ENCODE measurements around the gene GNAZ.

GNAZ gene

DNA sequence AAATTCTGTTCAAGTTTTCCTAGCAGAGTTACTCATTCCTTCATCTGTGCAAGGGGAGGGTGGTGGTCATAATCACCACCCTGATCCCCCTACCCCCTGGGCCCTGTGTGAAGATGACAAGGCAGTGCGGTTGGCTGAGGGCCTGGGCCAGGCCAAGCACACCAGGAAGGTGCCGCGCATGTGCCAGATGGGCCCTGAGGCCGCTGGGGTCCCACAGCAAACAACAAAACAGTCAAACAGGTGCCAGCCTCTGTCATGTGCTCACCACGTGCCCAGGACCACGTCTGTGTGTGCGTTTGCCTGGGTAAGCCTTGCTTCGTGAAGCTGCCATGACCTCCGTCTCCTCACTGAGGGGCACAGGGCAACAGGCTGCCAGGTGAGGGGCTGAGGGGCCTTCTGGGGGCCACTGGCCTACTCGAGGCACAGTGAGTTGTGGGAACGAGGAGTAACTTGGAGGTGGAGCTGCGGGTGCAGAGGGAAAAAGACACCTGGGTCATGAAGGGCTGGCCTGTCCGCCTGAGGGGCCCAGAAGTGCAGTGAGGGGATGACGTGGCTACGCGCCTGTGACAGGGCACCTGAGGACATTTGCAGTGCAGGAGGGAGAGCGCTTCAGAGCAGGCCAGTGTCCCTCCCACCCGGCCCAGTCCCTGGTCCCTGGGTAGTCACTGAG lies 45.6 kb downstream of the GNAZ start:
- H3K27ac ChIP-seq: no peak overlapping the region
- H3K27me3 ChIP-seq: no peaks in the 10 kb centered on the region
- TF ChIP-seq CTCF (IDR thresholded peaks at IDR 0.05): no peak
- H3K4me1 ChIP-seq (ENCODE audit: control insufficient read depth in 1 of 2, insufficient read depth in 1 of 2, low read depth in 1 of 2, low read length in 1 of 2): no peaks in the 10 kb centered on the region
- no peak overlapping the region for H3K4me3 ChIP-seq (ENCODE audit: low read depth in 1 of 2, low read length in 1 of 2)
- H3K9me3 ChIP-seq: no peaks in the 10 kb centered on the region
- H3K36me3 ChIP-seq: no peaks in the 10 kb centered on the region

DNA sequence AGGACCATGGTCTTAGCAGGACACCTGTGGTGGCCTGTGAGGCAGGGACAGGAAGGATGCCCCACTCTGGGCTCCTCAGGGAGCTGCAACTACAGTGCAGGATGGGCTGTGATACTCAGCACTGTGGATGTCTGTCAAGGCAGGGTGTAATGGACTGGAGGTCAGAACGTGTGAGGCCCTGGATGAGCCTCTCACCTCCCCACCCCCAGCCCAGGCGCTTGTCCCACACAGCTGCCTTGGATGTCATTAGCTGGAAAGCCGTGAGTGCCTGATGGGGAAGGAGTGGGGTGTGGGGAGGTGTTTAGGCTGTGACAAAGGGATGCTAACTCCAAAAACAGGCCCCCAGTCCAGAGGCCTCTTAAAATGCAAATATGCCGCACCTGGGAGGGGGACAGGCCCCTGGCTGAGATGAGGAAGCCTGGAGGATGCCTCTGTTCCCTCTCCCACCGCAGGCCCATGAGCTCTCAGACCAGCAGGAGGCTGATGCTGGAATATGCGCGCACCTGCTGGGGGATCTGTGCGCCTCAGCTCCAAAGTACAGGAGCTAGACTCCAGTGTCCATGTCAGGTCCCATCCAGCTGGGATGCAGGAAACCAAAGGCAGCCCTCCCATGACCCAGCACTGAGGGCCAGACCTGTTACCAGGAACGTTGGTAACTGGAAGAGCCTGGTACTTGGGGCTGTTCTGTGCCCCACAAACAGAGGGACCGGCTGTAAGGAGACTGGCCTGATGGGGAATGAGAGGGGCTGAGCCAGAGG lies 46.4 kb downstream of the GNAZ start:
- Histone ChIP-seq H3K27me3 (no peaks in the 10 kb centered on the region), H3K27ac (no peak overlapping the region), H3K36me3 (no peaks in the 10 kb centered on the region), H3K4me1 (ENCODE audit: control insufficient read depth in 1 of 2, insufficient read depth in 1 of 2, low read depth in 1 of 2, low read length in 1 of 2) (no peaks in the 10 kb centered on the region), H3K4me3 (ENCODE audit: low read depth in 1 of 2, low read length in 1 of 2) (no peak overlapping the region), H3K9me3 (no peaks in the 10 kb centered on the region)
- no peak for TF ChIP-seq CTCF (IDR thresholded peaks at IDR 0.05)

GRCh38 chr22:23117275-23117674 lies 47.0 kb downstream of the GNAZ start:
- no peak overlapping the region for H3K4me3 ChIP-seq (ENCODE audit: low read depth in 1 of 2, low read length in 1 of 2)
- H3K9me3 ChIP-seq: no peaks in the 10 kb centered on the region
- no peak for TF ChIP-seq CTCF (IDR thresholded peaks at IDR 0.05)
- no peak overlapping the region for H3K27ac ChIP-seq
- no peaks in the 10 kb centered on the region for H3K27me3 ChIP-seq
- no peaks in the 10 kb centered on the region for H3K4me1 ChIP-seq (ENCODE audit: control insufficient read depth in 1 of 2, insufficient read depth in 1 of 2, low read depth in 1 of 2, low read length in 1 of 2)
- no peaks in the 10 kb centered on the region for H3K36me3 ChIP-seq

- Histone ChIP-seq H3K9me3 (no peaks in the 10 kb centered on the region), H3K36me3 (no peaks in the 10 kb centered on the region), H3K4me1 (ENCODE audit: control insufficient read depth in 1 of 2, insufficient read depth in 1 of 2, low read depth in 1 of 2, low read length in 1 of 2) (no peaks in the 10 kb centered on the region), H3K27ac (no peak overlapping the region), H3K27me3 (no peaks in the 10 kb centered on the region), H3K4me3 (ENCODE audit: low read depth in 1 of 2, low read length in 1 of 2) (no peak overlapping the region)
- TF ChIP-seq CTCF (IDR thresholded peaks at IDR 0.05): no peak
Observed at GRCh38 chr22:23117891-23118646, 47.8 kb downstream of the GNAZ start.

DNA sequence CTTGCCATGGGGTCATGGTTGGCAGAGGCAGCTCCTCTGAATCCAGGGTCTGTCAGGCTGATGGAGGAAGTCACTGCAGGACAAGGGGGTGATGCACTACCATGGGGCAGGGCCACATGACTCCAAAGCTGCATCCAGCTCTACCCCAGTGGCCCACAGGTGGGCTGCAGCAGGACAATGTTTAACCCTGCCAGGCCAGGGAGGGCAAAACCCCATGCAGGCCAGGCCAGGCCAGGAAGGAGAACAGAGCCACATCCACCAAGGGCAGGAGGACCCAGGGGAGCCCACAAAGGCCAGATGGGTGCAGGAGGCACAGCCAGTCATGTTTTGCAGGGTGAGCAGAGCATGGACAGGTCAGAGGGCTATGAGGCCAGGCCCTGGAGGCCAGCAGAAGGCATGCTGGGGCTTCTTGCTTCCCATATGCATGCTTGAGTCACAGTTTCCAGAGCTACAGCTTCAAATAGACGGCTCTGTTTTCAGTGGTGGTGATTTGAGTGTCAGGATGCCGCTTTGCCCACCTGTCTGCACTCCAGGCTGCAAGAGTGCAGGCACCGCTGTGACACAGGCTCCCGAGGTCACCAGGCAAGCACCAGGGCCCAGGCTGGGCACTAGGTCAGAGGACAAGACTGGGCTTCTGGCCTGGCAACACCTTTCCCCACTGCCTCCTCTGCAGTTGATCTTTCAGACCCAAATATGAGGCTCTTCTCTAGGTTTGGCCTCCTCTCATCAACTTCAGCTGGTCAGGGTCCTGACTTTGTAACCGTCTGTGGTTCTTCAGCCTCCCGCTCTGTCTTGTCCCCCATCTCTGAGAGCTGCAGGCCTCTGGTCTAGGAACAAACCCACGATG lies 48.6 kb downstream of the GNAZ start:
- TF ChIP-seq CTCF (IDR thresholded peaks at IDR 0.05): no peak
- no peaks in the 10 kb centered on the region for H3K4me1 ChIP-seq (ENCODE audit: control insufficient read depth in 1 of 2, insufficient read depth in 1 of 2, low read depth in 1 of 2, low read length in 1 of 2)
- H3K4me3 ChIP-seq (ENCODE audit: low read depth in 1 of 2, low read length in 1 of 2): no peak overlapping the region
- H3K27me3 ChIP-seq: no peaks in the 10 kb centered on the region
- no peaks in the 10 kb centered on the region for H3K9me3 ChIP-seq
- H3K36me3 ChIP-seq: no peaks in the 10 kb centered on the region
- H3K27ac ChIP-seq: no peak overlapping the region
